ENCODE results near the gene NVL. TPM values are rescaled to one million over a fixed set of nuclear protein-coding genes. Genes with fewer than 3 reads are reported as not detected.

The NVL gene
- polyA plus RNA-seq, 1 of the 3 experiments (the other 2 are of a cell fraction): 12.4 TPM

- Histone ChIP-seq H3K9ac (no peak overlapping the region), H2AFZ (ENCODE audit: low read depth) (no peak overlapping the region), H3K9me3 (no peaks in the 10 kb centered on the region), H3K4me2 (no peak overlapping the region), H3F3A (replicated peaks; ENCODE audit: insufficient read depth) (peaks cover 15% of the 10 kb centered on the region), H3K27ac (ENCODE audit: low read depth in 2 of 2, low read length in 1 of 2) (peak overlapping the region in 1 of 2 experiments; percentile 44; a peak in 2 of 4 replicates), H3K27me3 (ENCODE audit: insufficient read depth) (no peaks in the 10 kb centered on the region), H3K36me3 (replicated peaks in 1 of 2; ENCODE audit: control insufficient read depth in 1 of 2, insufficient read depth in 2 of 2, low read length in 1 of 2) (peaks cover 51 to 53% of the 10 kb centered on the region in 2 experiments), H3K4me1 (ENCODE audit: control insufficient read depth in 1 of 2, insufficient read depth in 2 of 2, low read depth in 1 of 2, low read length in 1 of 2) (0 out of 4 replicates have a peak, but pooled peaks cover 0 to 3% of the 10 kb centered on the region in 2 experiments), H3K9me2 (no peaks in the 10 kb centered on the region), H3K4me3 (ENCODE audit: low read depth in 2 of 2, low read length in 1 of 2) (no peak overlapping the region), H3K79me2 (ENCODE audit: insufficient read depth) (no peaks in the 10 kb centered on the region), H4K20me1 (ENCODE audit: insufficient read depth) (peaks cover 6% of the 10 kb centered on the region; the same call in 1 of the 2 replicates)
- TF ChIP-seq YY1 (IDR thresholded peaks at IDR 0.05; ENCODE audit: low read depth) (no peak), TEAD4 (IDR thresholded peaks at IDR 0.05; ENCODE audit: borderline replicate concordance, insufficient read depth) (no peak), GATA2 (CRISPR knock-in tag; IDR thresholded peaks at IDR 0.05) (no peak)
- no peak for DNase-seq
- 88% methylated on average over 1 of the region's 1 CpG for WGBS (ENCODE audit: low lambda C conversion rate)
- ChIA-PET POLR2A (no interaction called here), CTCF (no interaction called here)
Measured at GRCh38 chr1:224301391-224301790, 28.6 kb downstream of the NVL start.

- POLR2A ChIA-PET: no interaction called here
- no peaks in the 10 kb centered on the region for H3K9me3 ChIP-seq
- H3K27ac ChIP-seq (ENCODE audit: low read depth in 2 of 2, low read length in 1 of 2): peak overlapping the region in 1 of 2 experiments; percentile 44; a peak in 2 of 4 replicates
- 9% methylated on average over 2 of the region's 2 CpGs for WGBS (ENCODE audit: low lambda C conversion rate)
- H3K9me2 ChIP-seq: no peaks in the 10 kb centered on the region
- peaks cover 53 to 60% of the 10 kb centered on the region in 2 experiments for H3K36me3 ChIP-seq (replicated peaks in 1 of 2; ENCODE audit: control insufficient read depth in 1 of 2, insufficient read depth in 2 of 2, low read length in 1 of 2)
- DNase-seq: peak; percentile 9
- H3K79me2 ChIP-seq (ENCODE audit: insufficient read depth): no peaks in the 10 kb centered on the region
- 0 out of 4 replicates have a peak, but pooled peaks cover 0 to 3% of the 10 kb centered on the region in 2 experiments for H3K4me1 ChIP-seq (ENCODE audit: control insufficient read depth in 1 of 2, insufficient read depth in 2 of 2, low read depth in 1 of 2, low read length in 1 of 2)
- CTCF ChIA-PET: interaction anchor here (0.6 to 0.9 kb wide), 2 partner anchors 17 to 60 kb away, joined by 3 read pairs; no protein-coding TSS in a partner anchor
- peaks cover 15% of the 10 kb centered on the region for H3F3A ChIP-seq (replicated peaks; ENCODE audit: insufficient read depth)
- no peak overlapping the region for H2AFZ ChIP-seq (ENCODE audit: low read depth)
- H3K4me2 ChIP-seq: no peak overlapping the region
- no peak overlapping the region for H3K4me3 ChIP-seq (ENCODE audit: low read depth in 2 of 2, low read length in 1 of 2)
- H4K20me1 ChIP-seq (ENCODE audit: insufficient read depth): peaks cover 6% of the 10 kb centered on the region; the same call in 1 of the 2 replicates
- no peaks in the 10 kb centered on the region for H3K27me3 ChIP-seq (ENCODE audit: insufficient read depth)
- no peak overlapping the region for H3K9ac ChIP-seq
- TF ChIP-seq RFX5 (IDR thresholded peaks at IDR 0.05; ENCODE audit: low read length) (no peak), EP300 (IDR thresholded peaks at IDR 0.05; ENCODE audit: borderline replicate concordance in 1 of 2, low read depth in 1 of 2, low read length in 1 of 2) (peak in 1 of 2 experiments; percentile 27; a peak in 1 of 4 replicates), YY1 (IDR thresholded peaks at IDR 0.05; ENCODE audit: low read depth) (no peak), EZH2phosphoT487 (IDR thresholded peaks at IDR 0.05; ENCODE audit: borderline replicate concordance, low read depth) (no peak), POLR2AphosphoS5 (IDR thresholded peaks at IDR 0.05; ENCODE audit: low read depth, low read length) (no peak), USF2 (IDR thresholded peaks at IDR 0.05; ENCODE audit: borderline replicate concordance, low read depth, low read length) (no peak), GABPA (IDR thresholded peaks at IDR 0.05; ENCODE audit: low read depth) (no peak), TAF1 (IDR thresholded peaks at IDR 0.05; ENCODE audit: borderline replicate concordance, low read depth, low read length) (no peak), SIN3A (IDR thresholded peaks at IDR 0.05; ENCODE audit: borderline replicate concordance, low read depth, low read length) (no peak), CTCF (IDR thresholded peaks at IDR 0.05) (no peak), IRF3 (IDR thresholded peaks at IDR 0.05; ENCODE audit: low read depth, low read length) (no peak), PBX3 (IDR thresholded peaks at IDR 0.05) (peak; percentile 13; the same call in 1 of the 2 replicates), JUND (IDR thresholded peaks at IDR 0.05) (peak; percentile 75), FOSL2 (IDR thresholded peaks at IDR 0.05; ENCODE audit: borderline replicate concordance, low read depth) (peak; percentile 91), RXRA (IDR thresholded peaks at IDR 0.05; ENCODE audit: borderline replicate concordance, low read depth) (no peak), TCF12 (IDR thresholded peaks at IDR 0.05) (peak; percentile 80), MAX (IDR thresholded peaks at IDR 0.05; ENCODE audit: low read depth) (0 out of 2 replicates have a peak, but pooled peaks have one; percentile 18), ZBTB33 (IDR thresholded peaks at IDR 0.05; ENCODE audit: borderline replicate concordance, low read depth) (no peak)
Measured at GRCh38 chr1:224300346-224300745, 29.6 kb downstream of the NVL start.

All from SK-N-SH (cell line).